GM21367 (cell line): ENCODE measurements around the gene PCBP2.
"Not testable (repeated sequence)": the region's sequence is repeated elsewhere in the genome, so short reads cannot be mapped to it uniquely, and the experiment has no call there.

Experiments
- ATAC-seq: cut with Tn5 transposase; IDR thresholded peaks from one replicate; pipeline ENCODE4 v1.9.1; 2021; ENCODE audit not compliant: unreplicated experiment

The PCBP2 gene

GRCh38 chr12:53468282-53468681 lies 16.4 kb downstream of the PCBP2 start:
- ATAC-seq, result no peak

DNA sequence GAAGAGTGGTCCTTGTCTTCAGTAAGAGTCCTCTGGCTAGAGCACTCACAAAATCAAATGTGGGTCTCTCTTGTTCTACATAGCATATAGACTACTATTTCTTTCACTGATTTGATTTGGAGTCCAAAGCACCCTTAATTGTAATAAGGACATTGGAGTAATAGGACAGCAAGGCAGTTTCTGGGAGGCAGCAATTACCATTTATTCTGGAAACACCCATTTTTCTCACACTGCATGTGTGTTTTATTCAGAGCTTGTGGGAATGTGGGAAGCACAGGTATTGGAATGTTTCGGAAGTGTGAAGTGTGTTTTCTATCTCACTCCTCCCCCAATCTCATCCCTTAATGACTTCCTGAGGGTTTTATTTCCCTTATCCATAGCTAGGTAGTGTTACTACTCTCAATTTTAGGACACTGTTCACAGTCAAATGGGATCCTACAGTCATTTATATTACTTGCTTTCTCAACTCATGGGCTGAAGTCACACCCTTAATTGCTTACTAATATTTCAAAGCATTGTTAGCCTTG lies 20.2 kb downstream of the PCBP2 start:
- no peak for ATAC-seq

DNA sequence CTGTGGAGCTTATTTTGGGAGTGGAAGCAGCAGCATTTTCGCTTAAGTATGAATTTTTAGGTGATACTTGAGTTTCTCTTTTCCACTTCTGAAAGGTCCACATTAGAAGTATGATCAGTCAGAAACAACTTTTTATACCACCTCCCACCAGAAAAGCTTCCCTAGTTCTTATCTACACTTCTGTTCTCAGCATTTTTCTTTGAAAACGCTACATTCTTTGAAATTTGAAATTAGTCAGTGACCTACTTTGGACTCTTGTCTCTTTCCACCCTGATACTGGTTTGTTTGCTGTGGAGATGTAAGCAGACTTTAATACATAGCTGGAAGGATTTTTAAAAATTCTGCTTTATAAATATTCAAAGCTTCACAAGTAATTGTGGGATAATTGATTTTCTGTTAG lies 22.2 kb downstream of the PCBP2 start:
- ATAC-seq, result no peak

DNA sequence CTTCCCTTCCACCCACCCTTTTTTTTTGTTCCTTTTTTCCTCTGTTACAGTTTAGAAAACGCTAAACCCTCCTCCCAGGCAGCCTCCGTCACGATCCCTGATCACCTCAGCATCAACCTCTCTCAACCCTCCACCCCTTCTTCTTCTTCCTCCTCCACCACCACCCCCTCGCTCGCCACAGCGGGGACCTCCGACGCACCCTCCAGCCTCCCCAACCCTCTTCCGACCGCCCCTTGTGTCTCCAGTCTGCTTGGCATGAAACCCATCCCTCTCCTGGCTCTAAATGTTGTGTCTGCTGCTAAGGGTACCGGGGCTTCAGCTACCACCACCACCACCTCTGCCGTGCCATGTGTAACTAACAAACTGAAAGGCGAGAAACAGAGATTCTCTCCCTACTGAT lies 22.9 kb downstream of the PCBP2 start:
- no peak for ATAC-seq

DNA sequence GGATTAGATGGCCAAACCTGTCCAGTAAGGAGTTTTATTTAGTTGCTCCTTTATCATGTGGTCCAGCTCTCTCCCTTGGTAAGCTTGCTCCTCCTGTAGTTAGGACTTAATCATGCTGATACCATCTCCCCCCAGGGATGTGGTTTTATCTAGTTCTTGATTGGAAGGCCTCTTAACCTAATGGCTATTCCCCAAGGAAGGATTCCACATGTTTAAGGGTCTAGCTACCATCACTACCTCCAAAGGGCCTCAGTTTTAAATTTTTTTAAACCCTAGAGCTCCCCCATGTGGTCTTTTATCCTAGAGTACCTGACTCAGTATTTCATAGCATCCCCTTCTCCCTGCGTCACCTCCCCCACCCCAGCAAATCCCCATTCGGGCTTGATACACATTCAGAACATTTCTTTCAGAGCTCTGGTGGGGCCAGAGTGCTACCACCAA lies 24.9 kb downstream of the PCBP2 start:
- ATAC-seq, result no peak

GRCh38 chr12:53478865-53479264 lies 27.0 kb downstream of the PCBP2 start:
- ATAC-seq, result no peak

GRCh38 chr12:53479331-53479730 lies 27.4 kb downstream of the PCBP2 start:
- no peak for ATAC-seq

DNA sequence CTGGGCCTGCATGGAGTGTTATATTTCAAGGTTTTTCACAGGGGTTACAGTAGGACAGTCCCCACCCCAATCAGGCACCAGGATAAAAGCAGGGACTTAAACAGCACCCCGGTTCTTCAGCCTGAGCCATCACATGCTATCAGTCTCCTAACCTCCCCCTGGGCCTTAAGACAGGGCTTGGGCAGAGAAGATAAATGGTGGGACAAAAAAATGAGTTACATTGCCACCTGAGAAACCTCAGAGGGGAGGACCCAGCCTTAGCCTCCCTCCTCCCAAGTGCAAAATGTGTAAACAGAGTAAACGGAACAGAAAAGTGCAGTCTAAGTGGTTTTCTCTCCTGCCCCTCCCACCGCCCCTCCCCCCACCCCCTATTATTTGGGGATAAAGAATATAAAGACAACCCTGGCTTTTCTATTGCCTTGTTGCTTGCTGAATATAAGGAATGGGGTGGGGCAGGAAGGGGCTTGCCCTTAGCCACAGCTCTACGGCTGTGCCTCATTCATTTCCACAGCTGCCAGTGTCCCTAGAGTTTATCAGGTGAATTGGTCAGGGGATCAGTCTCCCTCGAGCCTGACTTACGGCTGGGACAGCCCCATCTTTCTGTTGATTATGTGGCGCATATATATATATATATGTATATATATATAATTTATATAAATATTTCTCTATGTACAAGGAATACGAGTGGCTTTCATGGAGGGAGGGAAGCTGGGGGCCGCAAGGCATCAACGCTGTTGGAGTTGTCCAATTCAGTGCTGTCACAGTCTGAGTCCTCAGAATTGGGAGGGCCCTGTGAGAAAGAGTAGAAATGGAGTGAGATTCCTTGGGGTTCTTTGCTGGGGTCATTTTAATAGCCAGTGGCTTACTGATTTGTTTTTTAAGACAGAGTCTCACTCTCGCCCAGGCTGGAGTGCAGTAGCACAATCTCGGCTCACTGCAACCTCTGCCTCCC lies 28.9 kb downstream of the PCBP2 start:
- ATAC-seq, result no peak

GRCh38 chr12:53481458-53481857 lies 29.6 kb downstream of the PCBP2 start:
- ATAC-seq, result not testable (repeated sequence)

- no peak for ATAC-seq
Measured at GRCh38 chr12:53481939-53482586, 30.2 kb downstream of the PCBP2 start.

- no peak for ATAC-seq
Measured at GRCh38 chr12:53482626-53483168, 30.8 kb downstream of the PCBP2 start.

GRCh38 chr12:53483225-53483978 lies 31.5 kb downstream of the PCBP2 start:
- no peak for ATAC-seq

GRCh38 chr12:53483979-53484377 lies 32.1 kb downstream of the PCBP2 start:
- no peak for ATAC-seq

DNA sequence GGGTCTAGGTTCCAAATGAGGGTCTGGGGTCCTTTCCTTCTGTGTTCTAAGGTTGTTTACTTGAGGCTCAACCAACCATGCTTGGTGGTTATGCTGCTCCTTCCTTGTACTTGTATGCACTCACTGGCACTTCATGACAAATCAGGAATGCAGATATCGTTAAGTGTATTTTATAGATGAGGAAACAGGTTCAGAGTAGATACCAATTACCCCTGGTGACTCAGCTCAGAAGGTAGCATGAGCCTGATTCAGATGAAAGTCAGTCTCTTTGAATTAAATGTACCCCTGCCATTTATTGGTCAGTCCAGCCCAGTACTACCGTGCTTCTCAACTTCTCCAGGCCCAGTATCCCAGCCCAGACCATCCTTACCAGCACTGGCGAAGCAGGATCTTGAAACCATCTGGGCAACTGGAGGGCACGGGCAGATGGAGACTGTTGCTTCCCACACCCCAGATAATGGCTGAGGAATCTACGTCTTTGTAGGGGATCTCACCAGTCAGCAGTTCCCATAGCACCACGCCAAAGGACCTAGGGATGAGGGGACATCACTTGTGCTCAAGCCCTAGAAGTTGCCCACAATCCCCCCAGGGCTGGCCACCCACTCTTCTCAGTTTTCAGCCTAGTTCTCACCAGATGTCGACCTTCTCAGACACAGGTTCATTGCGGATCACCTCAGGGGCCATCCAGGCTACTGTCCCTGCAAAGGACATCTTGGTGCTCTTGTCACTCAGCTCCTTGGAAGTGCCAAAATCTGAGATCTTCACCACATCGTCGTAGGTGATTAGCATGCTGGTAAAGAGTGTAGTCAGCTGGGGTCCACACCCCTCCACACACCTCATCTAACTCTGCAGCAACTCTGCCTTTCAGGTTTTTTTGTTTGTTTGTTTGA lies 33.0 kb downstream of the PCBP2 start:
- no peak for ATAC-seq

DNA sequence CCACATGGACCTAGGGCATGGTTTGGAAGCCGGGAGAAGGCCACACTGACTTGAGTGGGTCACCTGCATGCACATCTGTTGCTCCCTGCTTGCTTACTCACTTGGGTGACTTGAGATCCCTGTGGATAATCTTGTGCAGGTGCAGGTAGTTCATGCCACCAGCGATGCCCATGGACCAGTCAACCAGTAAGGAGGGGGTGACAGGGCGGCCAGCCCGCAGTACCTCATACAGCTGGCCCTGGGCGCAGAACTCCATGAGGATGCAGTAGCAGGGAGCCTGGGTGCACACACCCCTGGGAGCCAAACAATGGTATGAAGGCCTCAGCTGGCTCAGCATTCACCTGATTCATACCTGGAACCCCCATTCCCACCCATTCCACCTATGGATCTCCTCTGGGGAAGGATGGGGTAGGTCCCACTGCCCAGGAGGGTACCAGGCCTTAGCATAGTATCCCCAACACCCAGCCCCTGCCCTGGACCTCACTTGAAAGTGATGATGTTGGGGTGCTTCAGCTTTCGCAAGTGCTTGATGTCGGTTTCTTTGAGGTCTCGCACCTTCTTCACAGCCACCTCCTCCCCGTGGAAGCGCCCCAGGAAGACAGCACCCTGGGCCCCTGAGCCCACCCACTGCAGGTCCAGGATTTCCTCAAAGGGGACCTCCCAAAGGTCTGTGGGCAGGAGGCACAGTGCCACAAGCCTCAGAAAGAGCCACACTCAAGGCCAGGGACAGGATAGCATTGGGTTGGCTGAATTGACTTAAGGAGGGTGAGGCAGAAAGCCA lies 34.2 kb downstream of the PCBP2 start:
- no peak for ATAC-seq

DNA sequence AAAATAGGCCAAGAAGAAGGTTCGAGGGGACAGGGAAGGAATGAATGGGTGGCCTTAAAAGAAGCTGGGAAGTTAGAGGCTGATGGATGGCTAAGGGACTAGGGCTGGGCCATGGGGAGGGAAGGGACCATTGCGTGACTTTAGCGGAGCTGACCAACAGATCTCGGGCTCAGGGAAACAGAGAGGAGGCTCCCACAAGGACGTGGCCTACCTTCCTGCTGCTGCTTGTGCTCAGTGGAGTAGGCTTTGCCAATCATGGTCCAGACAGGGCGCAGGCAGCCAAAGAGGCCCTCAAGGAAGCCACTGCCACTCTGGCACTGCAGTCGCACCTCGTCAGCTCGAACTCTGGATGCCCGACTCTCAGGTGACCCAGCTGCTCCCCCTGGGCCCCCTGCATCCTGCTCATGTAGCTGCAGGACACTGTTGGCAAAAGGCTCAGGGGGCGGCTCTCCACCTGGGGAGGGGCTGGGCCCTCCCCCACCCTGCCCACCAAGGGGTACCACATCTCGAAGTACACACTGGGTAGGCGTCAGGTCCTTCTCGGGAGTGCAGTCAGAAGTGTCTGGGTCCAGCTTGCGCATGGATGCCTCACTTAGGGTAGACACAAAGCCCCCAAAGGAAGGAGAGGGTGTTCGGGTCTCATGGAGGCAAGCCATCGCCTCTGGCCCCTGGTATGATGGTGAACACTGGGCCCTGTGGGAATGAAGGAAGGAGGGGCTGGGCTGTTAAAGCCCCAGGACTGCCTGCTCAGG lies 35.0 kb downstream of the PCBP2 start:
- ATAC-seq, result no peak

- no peak for ATAC-seq
Measured at GRCh38 chr12:53489242-53489864, 37.5 kb downstream of the PCBP2 start.

DNA sequence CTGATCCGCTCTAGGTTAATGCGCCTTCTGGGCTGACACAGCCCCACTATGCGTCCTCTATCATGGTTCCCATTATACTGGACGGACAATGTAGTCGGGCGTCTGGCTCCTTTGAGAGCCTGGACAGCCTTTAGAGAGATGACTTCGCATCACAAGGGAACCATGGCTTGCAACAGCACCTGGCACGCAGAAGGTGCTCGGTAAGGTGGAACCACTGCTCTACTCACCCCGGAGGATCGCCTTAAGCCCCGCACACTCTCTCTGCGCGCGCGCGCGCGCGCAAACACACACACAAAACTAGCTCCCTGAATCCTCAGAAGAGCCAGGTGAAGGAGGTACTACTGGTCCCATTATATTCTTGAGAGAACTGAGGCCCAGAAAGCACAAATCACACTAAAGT lies 40.3 kb downstream of the PCBP2 start:
- ATAC-seq, result no peak
